GM19438 (cell line): ENCODE data around the gene OR2T5.
"Not testable (repeated sequence)": the region's sequence is repeated elsewhere in the genome, so short reads cannot be mapped to it uniquely, and the experiment has no call there.

ENCODE experiments used
- ATAC-seq: cut with Tn5 transposase; IDR thresholded peaks from one replicate; pipeline ENCODE4 v1.9.1; 2021; ENCODE audit warnings: low read depth; ENCODE audit not compliant: unreplicated experiment

The OR2T5 gene

GRCh38 chr1:248488289-248488688 is at the start of gene OR2T5:
Gene OR2T5, plus strand, starts transcription at chr1:248488589. Its CDS starts 0 bp downstream, at chr1:248488589.
- not testable (repeated sequence) for ATAC-seq

- not testable (repeated sequence) for ATAC-seq
Observed at GRCh38 chr1:248438668-248439067, 49.7 kb upstream of the OR2T5 start.

DNA sequence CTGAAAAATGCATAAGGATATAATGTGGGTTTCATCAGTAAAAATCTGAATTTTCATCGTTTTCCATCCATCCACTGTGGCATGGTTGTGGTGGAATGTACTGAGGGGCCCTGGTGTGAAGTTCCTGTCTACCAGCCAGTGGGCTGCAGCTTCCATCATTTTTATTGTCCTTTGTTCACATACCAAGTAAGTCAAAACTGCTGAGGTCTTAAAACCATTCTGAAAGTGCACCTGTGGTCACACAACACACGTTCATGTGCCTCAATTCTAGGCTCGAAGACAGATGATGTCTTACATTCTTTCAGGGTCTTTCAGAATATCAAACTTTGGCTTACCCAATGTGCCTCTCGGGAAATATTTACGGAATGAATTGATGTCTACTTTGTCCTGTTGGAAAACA is 49.1 kb upstream of the OR2T5 start:
- not testable (repeated sequence) for ATAC-seq

DNA sequence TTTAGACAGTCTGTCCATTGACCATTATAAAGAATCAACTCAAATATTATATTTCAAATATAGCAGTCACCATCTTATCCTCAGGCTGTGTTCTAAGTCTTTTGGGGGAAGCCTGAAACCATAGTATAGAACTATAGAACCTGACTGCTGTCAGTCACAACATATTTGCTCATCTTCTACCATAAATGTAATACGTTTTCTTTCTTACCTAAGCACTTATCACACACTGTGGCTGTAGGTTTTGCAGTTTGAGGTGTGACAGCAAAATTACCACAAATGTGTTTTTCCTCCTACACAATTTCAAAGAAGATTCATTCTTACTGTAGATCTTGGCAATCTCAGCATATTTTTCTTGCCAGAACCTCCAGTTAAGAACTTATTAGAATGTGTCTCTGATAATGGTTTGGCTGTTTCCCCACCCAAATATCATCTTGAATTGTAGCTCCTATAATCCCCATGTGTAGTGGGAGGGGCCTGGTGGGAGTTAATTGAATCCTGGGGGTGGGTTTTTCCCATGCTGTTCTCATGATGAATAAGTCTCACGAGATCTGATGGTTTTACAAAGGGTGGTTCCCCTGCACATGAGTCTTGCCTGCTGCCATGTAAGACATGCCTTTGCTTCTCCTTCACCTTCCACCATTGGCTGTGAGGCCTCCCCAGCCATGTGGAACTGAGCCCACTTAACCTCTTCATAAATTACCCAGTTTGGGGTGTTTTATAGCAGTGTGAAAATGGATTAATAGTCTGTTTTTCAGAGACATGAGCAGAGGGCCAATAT is 45.7 kb upstream of the OR2T5 start:
- not testable (repeated sequence) for ATAC-seq

DNA sequence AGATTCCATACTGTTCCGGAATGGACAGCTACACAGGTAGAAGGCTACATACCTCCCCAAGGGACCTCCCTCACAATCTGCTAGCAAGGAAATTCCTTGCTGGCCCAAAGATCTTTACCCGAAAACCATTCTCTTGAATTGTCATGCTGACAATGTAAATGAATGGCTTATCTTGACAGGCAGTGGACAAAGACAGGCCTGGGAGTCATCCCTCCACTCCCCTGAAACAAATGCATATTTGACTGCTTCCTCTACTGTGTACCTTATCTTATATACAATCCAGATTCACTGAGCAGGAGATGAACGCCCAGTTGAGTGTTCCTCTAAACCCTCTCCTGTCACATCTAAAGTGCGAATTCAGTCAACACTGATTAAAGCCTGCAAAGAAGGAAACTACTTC is 43.8 kb upstream of the OR2T5 start:
- ATAC-seq, result not testable (repeated sequence)

GRCh38 chr1:248445399-248445798 is 43.0 kb upstream of the OR2T5 start, which contains the start of gene OR2T2:
Gene OR2T2, plus strand, starts transcription at chr1:248445637. Its CDS starts 7,161 bp downstream, at chr1:248452798.
- not testable (repeated sequence) for ATAC-seq

GRCh38 chr1:248448409-248449074 is 39.8 kb upstream of the OR2T5 start:
- ATAC-seq, result peak; percentile 43

GRCh38 chr1:248449821-248450465 is 38.4 kb upstream of the OR2T5 start:
- not testable (repeated sequence) for ATAC-seq

GRCh38 chr1:248450466-248451145 is 37.8 kb upstream of the OR2T5 start:
- peak; percentile 52 for ATAC-seq

DNA sequence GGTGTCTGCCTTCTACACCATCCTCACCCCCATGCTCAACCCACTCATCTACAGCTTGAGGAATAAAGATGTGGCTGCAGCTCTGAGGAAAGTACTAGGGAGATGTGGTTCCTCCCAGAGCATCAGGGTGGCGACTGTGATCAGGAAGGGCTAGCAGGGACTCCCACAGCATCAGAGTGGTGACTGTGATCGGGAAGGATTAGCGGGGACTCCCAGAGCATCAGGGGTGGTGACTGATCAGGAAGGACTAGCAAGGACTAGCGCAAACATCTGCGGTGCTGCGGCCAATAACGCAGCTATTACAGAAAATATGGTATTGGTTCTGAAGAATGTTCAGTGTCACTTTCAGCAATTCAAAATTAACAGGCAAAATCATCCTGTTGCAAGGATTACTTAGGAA is 34.8 kb upstream of the OR2T5 start:
- ATAC-seq, result not testable (repeated sequence)

- not testable (repeated sequence) for ATAC-seq
Observed at GRCh38 chr1:248455045-248455444, 33.3 kb upstream of the OR2T5 start.

GRCh38 chr1:248456635-248457034 is 31.8 kb upstream of the OR2T5 start:
- ATAC-seq, result not testable (repeated sequence)

DNA sequence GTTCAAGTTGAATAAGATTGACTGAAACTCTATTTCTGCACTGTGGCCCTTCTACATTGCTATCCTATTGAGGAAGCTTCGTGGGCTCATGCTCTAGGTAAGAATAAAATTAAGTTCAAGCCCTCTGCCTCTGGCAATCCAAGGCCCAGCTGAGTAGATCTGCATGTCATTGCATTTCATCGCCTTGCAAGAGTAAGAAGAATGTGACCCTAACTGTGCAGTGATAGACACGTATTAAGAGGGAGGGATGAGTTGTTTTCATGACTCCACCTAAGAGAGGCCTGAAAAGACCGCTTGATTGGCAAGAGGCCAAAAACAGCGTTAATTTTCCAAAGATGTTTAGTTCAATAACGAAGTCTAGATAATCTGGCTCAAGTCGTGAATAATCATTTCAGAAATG is 29.3 kb upstream of the OR2T5 start:
- ATAC-seq, result not testable (repeated sequence)

- ATAC-seq, result no peak
Observed at GRCh38 chr1:248471154-248471553, 17.2 kb upstream of the OR2T5 start.

DNA sequence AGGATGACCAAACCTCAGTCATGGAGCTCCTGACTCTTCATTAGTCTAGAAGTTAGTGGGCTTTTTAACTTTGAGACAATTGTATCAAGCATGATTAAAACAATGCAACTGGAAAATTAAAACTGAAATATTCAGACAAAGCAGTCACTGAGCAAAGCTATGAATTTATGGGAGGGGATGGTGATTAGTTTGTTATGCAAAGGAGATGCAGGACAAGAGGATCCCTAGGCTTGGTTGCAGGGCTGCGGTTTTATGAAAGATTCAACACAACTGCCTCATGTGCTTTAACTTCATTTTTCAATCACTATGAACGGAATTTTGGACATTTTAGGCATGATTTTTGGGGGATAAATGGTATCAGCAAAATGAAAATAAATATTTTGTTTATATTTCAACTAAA is 16.3 kb upstream of the OR2T5 start:
- ATAC-seq, result not testable (repeated sequence)

- not testable (repeated sequence) for ATAC-seq
Observed at GRCh38 chr1:248473051-248473450, 15.3 kb upstream of the OR2T5 start, which contains the start of gene OR2T3. Gene OR2T3, plus strand, starts transcription at chr1:248473351. Its CDS starts 0 bp downstream, at chr1:248473351.

GRCh38 chr1:248475660-248476059 is 12.7 kb upstream of the OR2T5 start:
- peak; percentile 85 for ATAC-seq

DNA sequence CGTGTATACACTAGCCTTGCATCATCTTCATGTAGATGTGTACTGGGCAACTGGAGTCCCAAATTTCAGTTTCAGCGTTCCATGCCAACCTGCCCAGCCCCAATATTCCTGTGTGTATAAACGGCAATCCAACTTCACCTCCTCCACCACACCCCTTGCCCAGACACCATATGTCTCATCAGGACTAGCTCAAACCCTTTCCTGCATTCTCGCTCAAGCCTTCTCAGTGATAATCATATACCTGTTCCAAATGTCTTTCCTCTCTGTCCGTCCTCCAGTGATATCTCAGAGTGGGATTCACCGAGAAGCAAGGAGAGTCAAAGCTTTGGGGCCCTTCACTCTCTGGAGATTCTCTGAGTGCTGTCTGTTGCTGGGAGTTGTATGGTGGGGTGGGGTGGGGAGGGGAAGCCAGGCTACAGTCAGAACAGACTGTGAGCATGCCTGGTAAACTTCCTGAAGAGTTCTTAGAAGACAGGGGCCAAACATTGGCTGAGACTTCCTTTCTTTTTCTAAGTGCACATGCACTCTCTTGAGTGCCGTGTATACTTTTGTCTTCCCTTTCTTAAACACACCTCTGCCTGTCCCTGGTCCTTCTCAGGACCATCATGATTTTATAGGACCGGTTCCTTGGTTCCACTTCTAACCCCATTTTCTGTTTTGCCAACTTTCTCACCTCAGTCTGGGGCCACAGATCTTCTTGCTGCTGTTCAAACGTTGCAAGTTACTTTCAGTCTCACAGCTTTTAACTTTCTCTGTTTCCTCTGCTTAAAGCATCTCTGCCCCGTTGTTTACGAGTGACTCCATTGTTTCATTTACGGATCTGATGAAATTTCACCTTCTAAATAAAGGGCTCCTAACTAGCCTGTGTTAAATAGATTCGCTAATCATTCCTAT is 6.5 kb upstream of the OR2T5 start:
- ATAC-seq, result peak; percentile 94

DNA sequence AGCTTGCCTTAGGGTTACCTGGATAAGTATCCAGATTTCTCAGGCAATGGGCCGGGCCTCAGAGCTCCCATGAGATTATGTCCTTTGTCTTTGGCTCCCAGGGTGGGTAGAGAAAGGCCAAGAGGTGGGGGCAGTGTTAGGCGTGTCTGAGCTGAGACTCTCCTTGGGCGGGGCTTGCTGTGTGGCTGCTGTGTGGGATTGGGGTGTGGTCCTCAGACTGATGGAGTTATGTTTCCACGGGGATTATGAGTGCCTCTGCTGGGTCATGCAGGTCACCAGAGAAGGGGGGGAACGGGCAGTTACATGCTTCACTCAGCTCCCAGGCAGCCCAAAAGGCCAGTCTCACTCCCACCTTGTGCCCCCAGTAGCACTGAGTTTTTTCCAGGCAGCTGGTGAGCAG is 8.3 kb downstream of the OR2T5 start:
- ATAC-seq, result not testable (repeated sequence)
